WERI-Rb-1 (cell line): ENCODE measurements around the gene MTRF1L.

Experiments
- DNase-seq: peaks from one replicate; pipeline ENCODE4 v3.0.0-alpha.2; 2020
- H3K27ac ChIP-seq: fragments of 250-450 bp; sonication (Bioruptor Pico); 2 replicates; pipeline ENCODE4 v1.5.1; 2020; ENCODE audit warnings: mild to moderate bottlenecking, moderate library complexity
- H3K27me3 ChIP-seq: fragments of 250-450 bp; sonication (Bioruptor Pico); 2 replicates; pipeline ENCODE4 v1.5.1; 2021; ENCODE audit warnings: mild to moderate bottlenecking, low read depth, moderate library complexity; ENCODE audit not compliant: insufficient read depth, severe bottlenecking
- H3K36me3 ChIP-seq: fragments of 250-450 bp; sonication (Bioruptor Pico); 2 replicates; pipeline ENCODE4 v1.5.1; 2020; ENCODE audit warnings: mild to moderate bottlenecking, moderate library complexity
- H3K4me3 ChIP-seq: 2 replicates; pipeline ENCODE4 v1.5.1; 2011; ENCODE audit warnings: low read depth, mild to moderate bottlenecking, control low read depth, low read length
- H3K9me3 ChIP-seq: fragments of 250-450 bp; sonication (Bioruptor Pico); 2 replicates; pipeline ENCODE4 v1.5.1; 2021; ENCODE audit warnings: mild to moderate bottlenecking, moderate library complexity; ENCODE audit not compliant: severe bottlenecking
- TF ChIP-seq, protein P1 (sequence below): IDR thresholded peaks from 2 replicates; pipeline ENCODE4 v1.5.1; 2011; ENCODE audit warnings: low read depth, mild to moderate bottlenecking, control low read depth, inconsistent platforms, low read length

MTRF1L gene

DNA sequence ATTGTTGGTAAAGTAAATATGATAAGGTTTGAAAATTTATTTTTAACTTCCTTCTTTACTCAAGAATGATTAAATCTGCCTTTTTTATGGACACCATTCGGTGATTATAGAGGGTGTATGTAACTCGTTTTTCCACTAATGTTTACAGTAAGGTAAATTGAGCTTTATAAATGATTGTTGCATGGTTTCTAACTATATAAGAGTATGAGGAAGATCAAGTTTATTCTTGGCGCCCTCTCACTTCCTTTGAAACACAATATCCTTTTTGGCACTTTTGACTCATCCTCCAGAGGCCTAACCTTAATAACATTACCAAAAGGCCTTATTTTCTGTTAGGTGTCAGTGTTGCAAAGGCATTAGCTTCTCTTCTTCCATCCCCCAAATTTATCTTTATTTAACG is 41.8 kb upstream of the MTRF1L start:
- TF ChIP-seq, protein P1, sequence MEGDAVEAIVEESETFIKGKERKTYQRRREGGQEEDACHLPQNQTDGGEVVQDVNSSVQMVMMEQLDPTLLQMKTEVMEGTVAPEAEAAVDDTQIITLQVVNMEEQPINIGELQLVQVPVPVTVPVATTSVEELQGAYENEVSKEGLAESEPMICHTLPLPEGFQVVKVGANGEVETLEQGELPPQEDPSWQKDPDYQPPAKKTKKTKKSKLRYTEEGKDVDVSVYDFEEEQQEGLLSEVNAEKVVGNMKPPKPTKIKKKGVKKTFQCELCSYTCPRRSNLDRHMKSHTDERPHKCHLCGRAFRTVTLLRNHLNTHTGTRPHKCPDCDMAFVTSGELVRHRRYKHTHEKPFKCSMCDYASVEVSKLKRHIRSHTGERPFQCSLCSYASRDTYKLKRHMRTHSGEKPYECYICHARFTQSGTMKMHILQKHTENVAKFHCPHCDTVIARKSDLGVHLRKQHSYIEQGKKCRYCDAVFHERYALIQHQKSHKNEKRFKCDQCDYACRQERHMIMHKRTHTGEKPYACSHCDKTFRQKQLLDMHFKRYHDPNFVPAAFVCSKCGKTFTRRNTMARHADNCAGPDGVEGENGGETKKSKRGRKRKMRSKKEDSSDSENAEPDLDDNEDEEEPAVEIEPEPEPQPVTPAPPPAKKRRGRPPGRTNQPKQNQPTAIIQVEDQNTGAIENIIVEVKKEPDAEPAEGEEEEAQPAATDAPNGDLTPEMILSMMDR = no peak
- no peak overlapping the region for H3K27ac ChIP-seq
- H3K36me3 ChIP-seq = no peaks in the 10 kb centered on the region
- no peaks in the 10 kb centered on the region for H3K9me3 ChIP-seq
- H3K27me3 ChIP-seq = no peaks in the 10 kb centered on the region
- H3K4me3 ChIP-seq = no peak overlapping the region
- no peak for DNase-seq

DNA sequence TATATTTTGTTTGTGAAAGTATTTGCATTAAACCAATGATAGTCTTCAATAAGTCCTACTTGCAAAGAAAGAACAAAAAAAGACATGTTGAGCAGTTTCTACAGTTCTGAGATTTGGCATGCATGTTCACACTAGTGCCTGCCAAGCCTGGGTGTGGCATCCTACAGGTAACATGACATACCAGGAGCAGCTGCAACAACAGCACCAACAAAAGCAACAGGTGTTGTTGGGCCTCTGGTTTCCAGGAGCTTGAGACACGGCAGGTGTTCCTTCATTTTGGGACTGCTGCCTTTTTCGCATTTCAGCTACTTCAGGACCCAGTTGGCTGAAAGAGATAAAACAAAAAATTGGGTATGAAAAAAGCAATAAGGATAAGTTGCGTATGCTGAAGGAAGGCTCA is 41.2 kb upstream of the MTRF1L start:
- Histone ChIP-seq H3K4me3 (no peak overlapping the region), H3K27ac (no peak overlapping the region), H3K9me3 (no peaks in the 10 kb centered on the region), H3K27me3 (no peaks in the 10 kb centered on the region), H3K36me3 (no peaks in the 10 kb centered on the region)
- TF ChIP-seq, protein P1 = no peak
- DNase-seq = no peak

DNA sequence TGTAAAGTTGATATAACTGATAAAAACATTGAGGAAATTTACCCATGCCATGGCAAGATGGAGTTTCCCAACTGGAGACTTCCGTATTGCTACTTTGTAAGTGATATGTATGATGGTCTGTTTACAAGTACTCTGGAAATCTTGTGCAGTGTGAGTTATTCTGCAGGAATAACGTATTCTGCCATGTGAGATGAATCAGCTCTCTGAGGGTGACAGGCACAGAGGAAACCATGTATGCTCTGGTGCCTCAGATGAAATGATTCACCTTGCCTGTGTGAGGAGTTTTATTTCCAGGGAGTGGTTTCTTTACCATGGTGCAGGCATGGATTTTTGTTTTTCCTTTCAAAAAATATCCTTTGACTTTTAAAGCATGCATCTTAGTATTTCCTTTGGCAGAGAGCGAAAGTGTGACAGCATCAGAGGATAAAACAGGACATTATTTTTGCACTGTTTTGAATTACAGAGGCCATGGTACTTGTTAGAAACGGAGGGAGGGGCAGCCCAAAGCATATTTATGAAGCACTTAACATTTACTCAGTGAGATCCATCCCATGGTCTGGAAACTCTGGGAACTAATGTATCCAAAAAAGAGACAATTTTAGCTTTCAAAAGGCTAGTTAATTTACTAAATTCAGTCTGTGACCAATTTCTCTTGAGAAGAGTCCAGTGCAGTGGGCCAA is 36.0 kb upstream of the MTRF1L start:
- TF ChIP-seq, protein P1 = no peak
- DNase-seq = no peak
- Histone ChIP-seq H3K27ac (no peak overlapping the region), H3K9me3 (no peaks in the 10 kb centered on the region), H3K4me3 (no peak overlapping the region), H3K36me3 (no peaks in the 10 kb centered on the region), H3K27me3 (no peaks in the 10 kb centered on the region)

DNA sequence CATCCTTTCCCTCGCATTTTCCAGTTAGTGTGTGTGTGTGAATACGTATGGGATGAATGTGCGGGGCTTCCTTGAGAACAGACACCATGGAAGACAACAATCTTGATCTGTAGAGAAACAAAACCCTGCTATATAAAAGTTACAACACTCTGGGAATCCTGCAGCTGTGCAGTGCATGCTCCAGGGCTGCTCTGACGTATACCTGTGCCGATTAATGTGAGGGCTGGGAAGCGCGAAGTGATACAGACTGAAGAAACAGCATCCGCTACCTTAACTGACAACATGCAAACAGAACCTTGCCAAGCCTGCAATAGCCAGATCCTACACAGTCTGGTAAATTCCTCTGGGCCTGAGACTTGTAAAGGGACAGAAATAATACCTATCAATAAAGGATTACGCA is 31.6 kb upstream of the MTRF1L start:
- no peak for DNase-seq
- Histone ChIP-seq H3K36me3 (no peaks in the 10 kb centered on the region), H3K9me3 (no peaks in the 10 kb centered on the region), H3K27ac (no peak overlapping the region), H3K4me3 (no peak overlapping the region), H3K27me3 (no peaks in the 10 kb centered on the region)
- TF ChIP-seq, protein P1 = no peak

DNA sequence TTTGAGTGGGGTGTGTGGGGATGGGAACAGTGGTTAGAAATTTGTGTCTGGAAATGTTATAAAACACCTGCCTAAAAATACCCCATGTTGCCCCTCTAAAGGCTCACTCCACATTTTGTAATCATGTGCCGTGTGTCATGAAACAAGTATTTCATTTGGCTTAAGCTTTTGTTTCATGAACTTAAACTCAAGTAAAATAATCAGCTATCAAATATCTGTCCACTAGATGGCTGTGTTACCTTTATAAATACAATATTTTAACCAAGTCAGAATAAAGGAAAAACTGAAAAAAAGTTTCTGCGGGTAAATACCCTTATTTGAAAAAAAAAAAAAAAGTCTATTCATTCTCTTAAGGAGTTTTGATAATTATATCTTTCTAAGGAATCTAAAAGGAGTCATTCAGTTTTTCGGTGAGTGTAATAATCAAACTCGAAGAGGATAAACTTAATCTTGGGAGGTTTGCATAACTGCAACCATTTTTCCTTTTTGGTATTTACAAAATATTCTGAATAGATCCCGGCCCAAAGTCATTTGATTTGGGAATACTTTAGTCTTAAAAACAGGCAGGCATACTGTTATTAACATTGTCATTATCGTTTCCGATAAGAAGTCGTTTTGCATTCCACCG is 29.9 kb upstream of the MTRF1L start:
- no peaks in the 10 kb centered on the region for H3K36me3 ChIP-seq
- H3K9me3 ChIP-seq = no peaks in the 10 kb centered on the region
- no peak for DNase-seq
- H3K27me3 ChIP-seq = no peaks in the 10 kb centered on the region
- H3K27ac ChIP-seq = no peak overlapping the region
- H3K4me3 ChIP-seq = no peak overlapping the region
- TF ChIP-seq, protein P1 = no peak
